SK-N-SH (cell line): Measurements from ENCODE around the gene NTM. TPM values are rescaled to one million over a fixed set of nuclear protein-coding genes. Genes with fewer than 3 reads are reported as not detected.
A peak's percentile ranks its signal among the peaks of the same experiment; 100 is the strongest.

Experiments used
- CTCF ChIA-PET: fragments of 300-600, 350-600 bp; formaldehyde crosslinking; extraction: SDS; loops from one replicate; lab custom pipeline; 2021; lab: Yijun Ruan, JAX
- POLR2A ChIA-PET: fragments of 350-600 bp; sonication (Branson Sonifier 250); formaldehyde crosslinking; extraction: SDS; loops from one replicate; lab custom pipeline; 2020; ENCODE audit warnings: antibody characterized with exemption, inconsistent platforms; lab: Yijun Ruan, JAX
- DNase-seq: peaks from one replicate; pipeline ENCODE4 v3.0.0; 2012
- H2AFZ ChIP-seq: fragments of 200-600 bp; sonication (generic); 2 replicates; pipeline ENCODE4 v1.8.1; 2016; ENCODE audit warnings: antibody characterized with exemption, mild to moderate bottlenecking, low read depth
- H3F3A ChIP-seq: fragments of 200-600 bp; sonication (generic); replicated peaks from 2 replicates; pipeline ENCODE3; 2016; ENCODE audit warnings: antibody characterized with exemption, mild to moderate bottlenecking; ENCODE audit not compliant: insufficient read depth
- H3K27ac ChIP-seq, 2 experiments: fragments of 200-500 bp in 1 of 2; fragments of 200-600 bp in 1 of 2; sonication (Bioruptor generic) in 1 of 2; sonication (generic), shearing (Covaris generic) in 1 of 2; 2 replicates each; pipeline versions ENCODE4 v1.5.1 to v1.6.1; 2014 to 2016; ENCODE audit warnings: low read depth in 2 of 2, inconsistent platforms in 1 of 2, low read length in 1 of 2, mild to moderate bottlenecking in 1 of 2, mixed read lengths in 1 of 2
- H3K27me3 ChIP-seq: fragments of 200-600 bp; sonication (generic), shearing (Covaris generic); 2 replicates; pipeline ENCODE4 v1.6.1; 2016; ENCODE audit warnings: mixed run types; ENCODE audit not compliant: insufficient read depth
- H3K36me3 ChIP-seq, 2 experiments: fragments of 200-500 bp in 1 of 2; fragments of 200-600 bp in 1 of 2; sonication (Bioruptor generic) in 1 of 2; sonication (generic) in 1 of 2; replicated peaks in 1 of 2; 2 replicates each; pipeline versions ENCODE3 to v1.5.1; 2014 to 2016; ENCODE audit warnings: low read length in 1 of 2, mild to moderate bottlenecking in 1 of 2; ENCODE audit not compliant: insufficient read depth in 2 of 2, control insufficient read depth in 1 of 2
- H3K4me1 ChIP-seq, 2 experiments: fragments of 200-500 bp in 1 of 2; fragments of 200-600 bp in 1 of 2; sonication (Bioruptor generic) in 1 of 2; sonication (generic), shearing (Covaris generic) in 1 of 2; 2 replicates each; pipeline versions ENCODE4 v1.5.1 to v1.6.1; 2014 to 2016; ENCODE audit warnings: low read depth in 1 of 2, low read length in 1 of 2, mixed run types in 1 of 2; ENCODE audit not compliant: insufficient read depth in 2 of 2, control insufficient read depth in 1 of 2
- H3K4me2 ChIP-seq: fragments of 200-600 bp; sonication (generic), shearing (Covaris generic); 2 replicates; pipeline ENCODE4 v1.6.1; 2017; ENCODE audit warnings: mixed run types
- H3K4me3 ChIP-seq, 2 experiments: fragments of 200-500 bp in 1 of 2; fragments of 200-600 bp in 1 of 2; sonication (Bioruptor generic) in 1 of 2; sonication (generic), shearing (Covaris generic) in 1 of 2; 2 replicates each; pipeline versions ENCODE4 v1.5.1 to v1.8.1; 2014 to 2016; ENCODE audit warnings: low read depth in 2 of 2, inconsistent platforms in 1 of 2, low read length in 1 of 2, mild to moderate bottlenecking in 1 of 2, mixed read lengths in 1 of 2, moderate library complexity in 1 of 2
- H3K79me2 ChIP-seq: fragments of 200-600 bp; sonication (generic); 2 replicates; pipeline ENCODE4 v1.8.1; 2017; ENCODE audit warnings: mild to moderate bottlenecking; ENCODE audit not compliant: insufficient read depth
- H3K9ac ChIP-seq: fragments of 200-600 bp; sonication (generic); 2 replicates; pipeline ENCODE4 v1.6.1; 2017; ENCODE audit warnings: mixed run types
- H3K9me2 ChIP-seq: fragments of 200-600 bp; sonication (generic); 2 replicates; pipeline ENCODE4 v1.6.1; 2017; ENCODE audit warnings: mixed run types
- H3K9me3 ChIP-seq: fragments of 200-600 bp; sonication (generic); 2 replicates; pipeline ENCODE4 v1.6.1; 2017; ENCODE audit warnings: mixed run types, mild to moderate bottlenecking, moderate library complexity
- H4K20me1 ChIP-seq: fragments of 200-600 bp; sonication (generic); 2 replicates; pipeline ENCODE4 v1.6.1; 2017; ENCODE audit warnings: mild to moderate bottlenecking, mixed run types; ENCODE audit not compliant: insufficient read depth
- GABPA ChIP-seq: IDR thresholded peaks from 2 replicates; pipeline ENCODE4 v1.4.0; 2012; ENCODE audit warnings: low read depth, mild to moderate bottlenecking
- IRF3 ChIP-seq: fragments of 150-350 bp; IDR thresholded peaks from 2 replicates; pipeline ENCODE4 v1.6.1; 2016; ENCODE audit warnings: mild to moderate bottlenecking, low read depth, low read length
- PBX3 ChIP-seq: IDR thresholded peaks from 2 replicates; pipeline ENCODE4; 2012
- RXRA ChIP-seq: IDR thresholded peaks from 2 replicates; pipeline ENCODE4 v1.4.0; 2012; ENCODE audit warnings: low read depth, mild to moderate bottlenecking, borderline replicate concordance
- SIN3A ChIP-seq: IDR thresholded peaks from 2 replicates; pipeline ENCODE4 v1.6.1; 2012; ENCODE audit warnings: low read depth, mild to moderate bottlenecking, low read length, moderate library complexity, borderline replicate concordance
- SMC3 ChIP-seq: IDR thresholded peaks from 2 replicates; pipeline ENCODE4 v1.6.1; 2012; ENCODE audit warnings: low read depth, low read length, improper control_type of control experiment
- TCF12 ChIP-seq: IDR thresholded peaks from 2 replicates; pipeline ENCODE4 v1.4.0; 2012
- YY1 ChIP-seq: IDR thresholded peaks from 2 replicates; pipeline ENCODE4 v1.4.0; 2012; ENCODE audit warnings: low read depth, mild to moderate bottlenecking
- WGBS: methylation state at CpG from one replicate; pipeline ENCODE4 v1.1.6; 2017; ENCODE audit warnings: low lambda C conversion rate; 5-methylcytosine and 5-hydroxymethylcytosine counted together
- polyA plus RNA-seq, 3 experiments: library from polyadenylated mRNA; depleted of rRNA; stranded (reverse); fragments of >200 nt; gene quantifications; 2 replicates each; pipeline ENCODE4 v1.2.3, GENCODE V29; 2012
- TF ChIP-seq, protein P1 (sequence below): IDR thresholded peaks from 2 replicates; pipeline ENCODE4 v1.6.1; 2012; ENCODE audit warnings: mild to moderate bottlenecking, low read depth, low read length, moderate library complexity
- TF ChIP-seq, protein P2 (sequence below): fragments of 200-600 bp; sonication (generic); IDR thresholded peaks from 2 replicates; pipeline ENCODE4 v1.6.1; 2017; ENCODE audit warnings: antibody characterized with exemption, mild to moderate bottlenecking, moderate library complexity

The NTM gene
- polyA plus RNA-seq, 1 of the 3 experiments (the other 2 are of a cell fraction) = 20.0 TPM

DNA sequence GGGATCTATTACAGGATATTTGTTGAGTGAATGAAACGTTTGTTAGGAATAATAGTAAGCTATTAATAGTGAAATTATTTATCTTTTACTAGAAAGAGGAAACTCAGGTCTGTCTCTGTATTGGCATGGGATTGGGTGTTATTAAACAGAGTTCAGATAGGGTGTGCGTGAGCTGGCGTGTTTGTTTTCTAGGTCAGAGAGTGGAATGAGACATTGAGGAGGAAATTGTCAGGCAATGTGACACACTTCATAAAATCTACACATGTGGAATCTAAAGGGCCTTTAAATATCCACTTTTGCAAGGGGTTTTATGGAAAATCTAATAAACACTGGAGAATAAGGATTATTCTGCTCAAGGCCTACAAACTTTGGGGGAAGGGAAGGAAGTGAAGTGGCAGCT, 552.9 kb downstream of the NTM start (continued):
- TF ChIP-seq IRF3 = no peak
- no peak for TF ChIP-seq PBX3
- TF ChIP-seq, protein P1, sequence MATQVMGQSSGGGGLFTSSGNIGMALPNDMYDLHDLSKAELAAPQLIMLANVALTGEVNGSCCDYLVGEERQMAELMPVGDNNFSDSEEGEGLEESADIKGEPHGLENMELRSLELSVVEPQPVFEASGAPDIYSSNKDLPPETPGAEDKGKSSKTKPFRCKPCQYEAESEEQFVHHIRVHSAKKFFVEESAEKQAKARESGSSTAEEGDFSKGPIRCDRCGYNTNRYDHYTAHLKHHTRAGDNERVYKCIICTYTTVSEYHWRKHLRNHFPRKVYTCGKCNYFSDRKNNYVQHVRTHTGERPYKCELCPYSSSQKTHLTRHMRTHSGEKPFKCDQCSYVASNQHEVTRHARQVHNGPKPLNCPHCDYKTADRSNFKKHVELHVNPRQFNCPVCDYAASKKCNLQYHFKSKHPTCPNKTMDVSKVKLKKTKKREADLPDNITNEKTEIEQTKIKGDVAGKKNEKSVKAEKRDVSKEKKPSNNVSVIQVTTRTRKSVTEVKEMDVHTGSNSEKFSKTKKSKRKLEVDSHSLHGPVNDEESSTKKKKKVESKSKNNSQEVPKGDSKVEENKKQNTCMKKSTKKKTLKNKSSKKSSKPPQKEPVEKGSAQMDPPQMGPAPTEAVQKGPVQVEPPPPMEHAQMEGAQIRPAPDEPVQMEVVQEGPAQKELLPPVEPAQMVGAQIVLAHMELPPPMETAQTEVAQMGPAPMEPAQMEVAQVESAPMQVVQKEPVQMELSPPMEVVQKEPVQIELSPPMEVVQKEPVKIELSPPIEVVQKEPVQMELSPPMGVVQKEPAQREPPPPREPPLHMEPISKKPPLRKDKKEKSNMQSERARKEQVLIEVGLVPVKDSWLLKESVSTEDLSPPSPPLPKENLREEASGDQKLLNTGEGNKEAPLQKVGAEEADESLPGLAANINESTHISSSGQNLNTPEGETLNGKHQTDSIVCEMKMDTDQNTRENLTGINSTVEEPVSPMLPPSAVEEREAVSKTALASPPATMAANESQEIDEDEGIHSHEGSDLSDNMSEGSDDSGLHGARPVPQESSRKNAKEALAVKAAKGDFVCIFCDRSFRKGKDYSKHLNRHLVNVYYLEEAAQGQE = no peak
- TF ChIP-seq, all 33 proteins: peak for 0

DNA sequence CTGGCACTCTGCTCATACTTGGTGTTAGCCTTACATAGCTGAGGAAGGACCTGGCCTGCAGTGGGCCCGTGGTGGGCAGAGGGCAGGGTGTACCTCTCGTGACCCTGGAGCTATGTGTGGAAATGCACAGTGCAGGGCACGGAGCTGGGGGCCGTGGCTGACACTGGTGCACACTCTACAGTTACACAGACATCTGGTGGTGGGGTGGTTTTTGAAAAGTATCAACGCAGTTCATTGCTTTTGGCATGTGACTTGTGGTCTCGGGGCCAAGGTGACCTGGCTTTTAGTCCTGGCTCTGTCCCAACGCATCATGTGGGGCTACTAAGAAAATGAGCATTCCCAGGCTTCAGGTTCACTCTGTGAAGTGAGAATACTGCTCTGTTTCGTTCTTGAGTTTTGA, 553.6 kb downstream of the NTM start:
- Histone ChIP-seq H3K79me2 (no peaks in the 10 kb centered on the region; the same call in none of the 2 replicates), H3K4me2 (no peak overlapping the region), H3K9me3 (no peaks in the 10 kb centered on the region), H3K36me3 (no peaks in the 10 kb centered on the region), H4K20me1 (no peaks in the 10 kb centered on the region), H3K4me1 (peaks cover 0 to 4% of the 10 kb centered on the region in 2 experiments; a peak in 3 of 4 replicates), H3K4me3 (no peak overlapping the region), H3K9me2 (no peaks in the 10 kb centered on the region), H2AFZ (no peak overlapping the region), H3F3A (no peaks in the 10 kb centered on the region), H3K9ac (no peak overlapping the region), H3K27ac (peak overlapping the region in 1 of 2 experiments; percentile 20; a peak in 2 of 4 replicates), H3K27me3 (no peaks in the 10 kb centered on the region)
- no peak for DNase-seq
- POLR2A ChIA-PET = no interaction called here
- CTCF ChIA-PET = interaction anchor here (0.6 to 1.4 kb wide), 4 partner anchors 10 to 236 kb away, joined by 3 read pairs; no protein-coding TSS in a partner anchor
- 65% methylated on average over 7 of the region's 8 CpGs for WGBS
- peak; percentile 23; the same call in 1 of the 2 replicates for TF ChIP-seq TCF12
- no peak for TF ChIP-seq SIN3A
- TF ChIP-seq, all 33 proteins: peak for 1

GRCh38 chr11:131924457-131925201, 554.2 kb downstream of the NTM start:
- H3K9me2 ChIP-seq = no peaks in the 10 kb centered on the region
- H3K9me3 ChIP-seq = no peaks in the 10 kb centered on the region
- POLR2A ChIA-PET = no interaction called here
- no peaks in the 10 kb centered on the region for H3K36me3 ChIP-seq
- H3K27ac ChIP-seq = peak overlapping the region in 1 of 2 experiments; percentile 20; a peak in 2 of 4 replicates
- H3K27me3 ChIP-seq = no peaks in the 10 kb centered on the region
- CTCF ChIA-PET = interaction anchor here (0.6 to 1.2 kb wide), 3 partner anchors 11 to 236 kb away, joined by 3 read pairs; no protein-coding TSS in a partner anchor
- no peaks in the 10 kb centered on the region for H3F3A ChIP-seq
- no peak overlapping the region for H3K4me2 ChIP-seq
- H2AFZ ChIP-seq = no peak overlapping the region; the same call in 1 of the 2 replicates
- H3K4me1 ChIP-seq = peaks cover 0 to 4% of the 10 kb centered on the region in 2 experiments; a peak in 3 of 4 replicates
- no peaks in the 10 kb centered on the region for H4K20me1 ChIP-seq
- no peak for TF ChIP-seq GABPA
- 0 out of 2 replicates have a peak, but pooled peaks have one; percentile 0 for TF ChIP-seq TCF12
- TF ChIP-seq, protein P2, sequence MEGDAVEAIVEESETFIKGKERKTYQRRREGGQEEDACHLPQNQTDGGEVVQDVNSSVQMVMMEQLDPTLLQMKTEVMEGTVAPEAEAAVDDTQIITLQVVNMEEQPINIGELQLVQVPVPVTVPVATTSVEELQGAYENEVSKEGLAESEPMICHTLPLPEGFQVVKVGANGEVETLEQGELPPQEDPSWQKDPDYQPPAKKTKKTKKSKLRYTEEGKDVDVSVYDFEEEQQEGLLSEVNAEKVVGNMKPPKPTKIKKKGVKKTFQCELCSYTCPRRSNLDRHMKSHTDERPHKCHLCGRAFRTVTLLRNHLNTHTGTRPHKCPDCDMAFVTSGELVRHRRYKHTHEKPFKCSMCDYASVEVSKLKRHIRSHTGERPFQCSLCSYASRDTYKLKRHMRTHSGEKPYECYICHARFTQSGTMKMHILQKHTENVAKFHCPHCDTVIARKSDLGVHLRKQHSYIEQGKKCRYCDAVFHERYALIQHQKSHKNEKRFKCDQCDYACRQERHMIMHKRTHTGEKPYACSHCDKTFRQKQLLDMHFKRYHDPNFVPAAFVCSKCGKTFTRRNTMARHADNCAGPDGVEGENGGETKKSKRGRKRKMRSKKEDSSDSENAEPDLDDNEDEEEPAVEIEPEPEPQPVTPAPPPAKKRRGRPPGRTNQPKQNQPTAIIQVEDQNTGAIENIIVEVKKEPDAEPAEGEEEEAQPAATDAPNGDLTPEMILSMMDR = no peak
- no peak for TF ChIP-seq RXRA
- no peak for TF ChIP-seq YY1
- no peak for TF ChIP-seq SMC3
- WGBS = 55% methylated on average over 4 of the region's 4 CpGs
- no peaks in the 10 kb centered on the region; the same call in none of the 2 replicates for H3K79me2 ChIP-seq
- no peak overlapping the region for H3K4me3 ChIP-seq
- H3K9ac ChIP-seq = no peak overlapping the region
- no peak for DNase-seq
